NCI-H2171 treated with DMSO at 0.1 percent for 48 hours (cell line): ENCODE results near the gene BTNL3.

Experiments used
- DNase-seq: peaks from one replicate; lab custom pipeline; 2025; lab: John Stamatoyannopoulos, UW

BTNL3 gene

DNA sequence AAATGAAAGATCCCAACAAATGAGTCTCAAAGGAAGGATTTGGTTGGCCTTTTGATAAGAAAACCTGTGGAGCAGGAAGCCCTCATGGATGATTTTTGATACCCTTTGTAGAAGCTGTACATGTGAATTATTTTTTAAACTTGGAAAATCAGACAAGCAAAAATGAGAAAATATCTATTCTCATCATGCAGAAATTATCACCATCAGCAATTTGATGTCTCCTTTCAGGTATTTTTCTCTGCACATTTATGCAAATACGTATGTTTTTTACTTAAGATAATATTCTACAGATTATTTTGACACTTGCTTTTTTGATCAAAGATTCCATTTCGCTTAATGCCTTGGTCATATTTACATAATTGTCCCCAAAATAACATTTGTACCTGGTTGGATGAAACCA is 58.6 kb downstream of the BTNL3 start:
- no peak for DNase-seq

DNA sequence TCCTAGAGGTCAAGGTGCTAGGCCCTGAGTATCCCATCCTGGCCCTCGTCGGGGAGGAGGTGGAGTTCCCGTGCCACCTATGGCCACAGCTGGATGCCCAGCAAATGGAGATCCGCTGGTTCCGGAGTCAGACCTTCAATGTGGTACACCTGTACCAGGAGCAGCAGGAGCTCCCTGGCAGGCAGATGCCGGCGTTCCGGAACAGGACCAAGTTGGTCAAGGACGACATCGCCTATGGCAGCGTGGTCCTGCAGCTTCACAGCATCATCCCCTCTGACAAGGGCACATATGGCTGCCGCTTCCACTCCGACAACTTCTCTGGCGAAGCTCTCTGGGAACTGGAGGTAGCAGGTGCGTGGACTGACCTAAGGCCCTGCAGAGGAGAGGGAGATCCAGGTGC is 59.3 kb downstream of the BTNL3 start:
- no peak for DNase-seq

DNA sequence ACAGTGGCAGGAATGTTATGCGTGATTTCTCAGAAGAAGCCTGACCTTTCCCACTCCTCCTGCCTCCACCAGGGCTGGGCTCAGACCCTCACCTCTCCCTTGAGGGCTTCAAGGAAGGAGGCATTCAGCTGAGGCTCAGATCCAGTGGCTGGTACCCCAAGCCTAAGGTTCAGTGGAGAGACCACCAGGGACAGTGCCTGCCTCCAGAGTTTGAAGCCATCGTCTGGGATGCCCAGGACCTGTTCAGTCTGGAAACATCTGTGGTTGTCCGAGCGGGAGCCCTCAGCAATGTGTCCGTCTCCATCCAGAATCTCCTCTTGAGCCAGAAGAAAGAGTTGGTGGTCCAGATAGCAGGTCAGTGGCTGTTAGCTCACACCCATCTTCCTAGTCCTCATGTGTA is 61.4 kb downstream of the BTNL3 start:
- DNase-seq: no peak

DNA sequence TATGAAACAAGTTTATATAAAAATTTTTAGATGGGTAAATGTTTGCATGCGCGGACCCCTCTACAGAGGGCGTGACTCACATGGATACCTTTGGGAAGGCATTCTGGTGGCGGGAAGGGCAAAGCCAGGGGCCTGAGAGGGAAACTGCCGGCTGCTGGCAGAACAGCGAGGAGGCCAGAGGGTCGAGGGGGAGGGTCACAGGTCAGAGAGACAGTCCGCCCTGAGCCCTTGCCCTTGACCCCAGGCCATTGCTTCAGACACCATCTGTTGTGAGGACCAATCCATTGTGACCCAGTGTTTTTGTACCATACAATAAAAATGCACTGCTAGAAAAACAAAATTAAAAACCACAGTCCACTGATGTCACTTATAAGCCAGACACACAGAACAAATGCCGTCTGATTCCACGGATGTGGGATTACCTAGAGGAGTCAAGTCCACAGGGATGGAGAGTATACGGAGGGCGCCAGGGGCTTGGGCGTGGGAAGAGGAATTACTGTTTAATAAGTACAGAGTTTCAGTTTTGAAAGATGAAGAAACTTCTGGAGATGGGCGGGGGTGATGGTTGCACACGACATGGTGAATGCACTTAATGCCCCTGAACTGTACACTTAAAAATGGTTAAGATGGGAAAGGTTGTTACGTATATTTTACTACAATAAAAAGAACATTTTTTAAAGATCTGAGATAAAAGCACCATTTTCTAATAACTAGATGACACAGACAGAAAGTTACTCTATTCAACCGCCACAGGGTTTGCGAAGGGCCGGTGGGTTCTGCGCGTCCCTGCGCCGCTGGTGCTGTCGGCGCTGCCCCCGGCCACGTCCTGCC is 63.4 kb downstream of the BTNL3 start:
- DNase-seq: no peak

DNA sequence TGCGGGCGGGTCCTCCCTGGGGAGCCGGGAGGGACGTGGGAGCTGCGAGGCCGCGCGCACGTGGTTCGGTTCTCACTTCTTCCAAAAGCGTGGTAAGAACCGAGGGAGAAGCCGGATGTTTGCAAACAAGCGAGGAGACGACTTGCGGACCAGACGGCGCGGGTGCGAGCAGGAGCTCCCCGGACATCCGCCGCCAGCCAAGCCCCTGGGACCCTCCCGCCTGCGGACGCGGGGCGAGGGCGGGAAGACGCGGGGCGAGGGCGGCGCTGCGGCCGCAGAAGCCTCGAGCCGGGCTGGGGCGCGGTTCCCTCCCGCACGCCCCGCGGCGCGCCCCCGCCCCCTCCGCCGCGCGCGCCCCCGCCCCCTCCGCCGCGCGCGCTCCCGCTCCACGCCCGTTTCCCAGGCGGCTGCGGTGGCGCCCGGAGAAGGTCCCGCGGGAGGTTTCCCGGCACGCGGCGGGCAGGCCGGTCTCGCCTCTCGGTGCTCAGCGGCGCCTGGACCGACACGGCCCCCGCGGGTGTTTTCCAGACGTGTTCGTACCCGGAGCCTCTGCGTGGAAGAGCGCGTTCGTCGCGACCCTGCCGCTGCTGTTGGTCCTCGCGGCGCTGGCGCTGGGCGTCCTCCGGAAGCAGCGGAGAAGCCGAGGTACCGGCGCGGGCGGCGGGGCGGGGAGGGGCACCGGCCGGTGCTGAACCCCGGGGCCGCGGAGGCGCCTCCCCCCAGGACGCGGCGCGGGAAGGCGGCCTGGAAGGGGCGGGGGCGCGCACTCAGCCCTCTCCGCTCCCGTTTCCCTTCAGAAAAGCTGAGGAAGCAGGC is 64.2 kb downstream of the BTNL3 start:
- no peak for DNase-seq

DNA sequence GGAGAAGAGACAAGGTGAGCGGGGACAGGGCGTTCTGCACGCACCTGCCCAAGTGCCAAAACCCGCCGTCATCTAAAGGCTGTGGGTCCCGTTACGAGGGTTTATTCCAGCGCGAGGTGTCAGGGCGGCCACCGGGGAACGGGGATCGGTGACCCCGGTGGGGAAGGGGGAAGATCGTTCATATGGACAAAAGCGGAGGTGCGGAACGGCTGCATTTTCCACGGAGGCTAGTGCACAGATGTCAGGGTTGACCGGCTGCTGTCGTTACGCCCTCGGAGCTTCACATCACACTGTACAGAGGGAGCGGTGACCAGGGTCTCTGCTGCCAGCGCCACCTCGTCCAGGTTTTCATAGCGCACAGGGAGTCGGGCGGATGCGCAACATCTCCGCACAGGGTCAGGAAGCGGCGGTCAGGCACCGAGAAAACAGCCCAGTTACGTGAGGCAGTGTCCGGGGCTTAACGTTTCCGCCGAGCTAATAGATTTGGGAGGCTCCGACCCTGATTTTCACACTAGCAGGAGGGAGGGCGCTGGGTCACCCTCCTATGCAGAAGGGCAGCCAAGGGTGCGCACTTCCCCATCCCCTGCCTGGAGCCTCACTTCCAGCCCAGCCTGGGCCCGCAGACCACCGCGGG is 65.0 kb downstream of the BTNL3 start:
- no peak for DNase-seq

DNA sequence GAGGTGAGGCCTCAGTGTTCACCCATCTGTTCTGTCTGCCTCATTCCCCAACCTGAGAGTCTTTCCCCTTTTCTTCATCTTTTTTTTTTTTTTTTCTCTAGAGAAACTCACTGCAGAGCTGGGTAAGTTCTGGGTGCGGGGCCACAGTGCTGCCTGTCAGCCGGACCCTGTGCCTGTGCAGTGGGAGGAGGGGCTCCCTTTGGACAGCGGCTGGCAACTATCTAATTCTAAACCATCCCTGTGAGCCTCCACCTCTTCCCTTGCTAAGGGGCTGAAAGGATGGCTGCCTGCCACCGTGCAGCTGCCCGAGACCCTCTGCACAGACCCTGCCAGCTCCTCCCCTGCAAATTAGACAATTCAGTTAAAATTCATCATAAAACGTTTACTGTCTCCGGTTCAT is 65.5 kb downstream of the BTNL3 start:
- no peak for DNase-seq

DNA sequence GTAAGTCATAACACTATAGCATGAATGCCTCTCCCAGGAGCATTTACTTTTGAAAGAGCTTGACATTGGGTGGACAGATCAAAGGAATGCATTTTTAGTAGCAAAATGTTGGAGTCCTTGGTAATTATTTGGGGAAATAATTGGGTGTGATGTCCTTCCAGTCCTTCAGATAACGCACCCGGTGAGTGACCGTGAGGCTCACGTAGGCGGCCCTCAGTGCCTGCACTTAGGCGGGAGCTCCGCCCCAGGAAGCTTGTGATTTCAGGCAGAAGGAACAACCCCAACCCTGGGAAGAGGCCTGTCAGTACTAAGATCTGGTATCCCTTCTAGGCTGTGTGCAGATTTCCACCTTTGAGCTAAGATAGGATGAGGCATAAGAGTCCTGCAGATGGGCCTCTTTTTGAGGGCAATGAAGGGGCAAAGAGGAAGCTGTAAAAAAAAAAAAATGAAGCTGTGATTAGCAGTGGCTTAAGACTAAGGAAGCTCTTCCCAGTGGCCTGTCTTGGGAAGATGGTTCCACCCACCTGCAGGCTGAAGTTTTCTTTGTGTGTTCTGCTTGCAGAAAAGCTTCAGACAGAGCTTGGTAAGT is 66.3 kb downstream of the BTNL3 start:
- DNase-seq: no peak
